Skeletal muscle cell (primary cell): Measurements from ENCODE around the gene ZNF524.
A peak's percentile ranks its signal among the peaks of the same experiment; 100 is the strongest.

Experiments used
- DNase-seq: peaks from one replicate; pipeline ENCODE4 v3.0.0-alpha.2; 2010; ENCODE audit warnings: low read depth
- H3K4me3 ChIP-seq: 2 replicates; pipeline ENCODE4 v1.5.1; 2011; ENCODE audit warnings: low read depth, mild to moderate bottlenecking, control low read depth, low read length, moderate library complexity

The ZNF524 gene

DNA sequence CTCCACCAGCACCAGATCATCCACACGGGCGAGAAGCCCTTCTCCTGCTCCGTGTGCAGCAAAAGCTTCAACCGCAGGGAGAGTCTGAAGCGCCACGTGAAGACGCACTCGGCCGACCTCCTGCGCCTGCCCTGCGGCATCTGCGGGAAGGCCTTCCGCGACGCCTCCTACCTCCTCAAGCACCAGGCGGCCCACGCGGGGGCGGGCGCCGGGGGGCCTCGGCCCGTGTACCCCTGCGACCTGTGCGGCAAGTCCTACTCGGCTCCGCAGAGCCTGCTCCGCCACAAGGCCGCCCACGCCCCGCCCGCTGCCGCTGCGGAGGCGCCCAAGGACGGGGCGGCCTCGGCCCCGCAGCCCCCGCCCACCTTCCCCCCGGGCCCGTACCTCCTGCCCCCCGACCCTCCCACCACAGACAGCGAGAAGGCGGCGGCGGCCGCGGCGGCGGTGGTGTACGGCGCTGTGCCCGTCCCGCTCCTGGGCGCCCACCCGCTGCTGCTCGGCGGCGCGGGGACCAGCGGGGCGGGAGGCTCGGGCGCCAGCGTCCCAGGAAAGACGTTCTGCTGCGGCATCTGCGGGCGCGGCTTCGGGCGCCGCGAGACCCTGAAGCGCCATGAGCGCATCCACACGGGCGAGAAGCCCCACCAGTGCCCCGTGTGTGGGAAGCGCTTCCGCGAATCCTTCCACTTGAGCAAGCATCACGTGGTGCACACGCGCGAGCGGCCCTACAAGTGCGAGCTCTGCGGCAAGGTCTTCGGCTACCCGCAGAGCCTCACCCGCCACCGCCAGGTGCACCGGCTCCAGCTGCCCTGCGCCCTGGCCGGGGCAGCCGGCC is 14.8 kb downstream of the ZNF524 start:
- no peak for DNase-seq
- no peak overlapping the region for H3K4me3 ChIP-seq

GRCh38 chr19:55615543-55616394 is 15.7 kb downstream of the ZNF524 start:
- no peak overlapping the region for H3K4me3 ChIP-seq
- DNase-seq, result no peak

GRCh38 chr19:55616395-55616875 is 16.3 kb downstream of the ZNF524 start:
- H3K4me3 ChIP-seq, result no peak overlapping the region
- no peak for DNase-seq

- H3K4me3 ChIP-seq, result no peak overlapping the region
Observed at GRCh38 chr19:55617426-55617825, 17.3 kb downstream of the ZNF524 start.

DNA sequence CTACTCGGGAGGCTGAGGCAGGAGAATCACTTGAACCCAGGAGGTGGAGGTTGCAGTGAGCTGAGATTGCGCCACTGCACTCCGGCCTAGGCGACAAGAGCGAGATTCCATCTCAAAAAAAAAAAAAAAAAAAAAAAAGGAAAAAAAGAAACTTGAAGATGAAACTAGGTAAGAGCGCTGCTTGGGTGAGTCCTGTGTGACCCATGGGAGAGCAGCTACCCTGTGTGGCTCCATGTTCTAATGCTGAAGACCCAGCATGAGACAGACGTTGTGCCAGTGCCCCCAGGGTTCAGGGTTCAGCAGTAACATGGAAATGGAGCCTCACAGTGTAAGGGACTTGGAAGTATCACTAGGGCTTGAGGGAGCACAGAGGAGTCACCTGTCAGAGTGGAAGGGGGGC is 18.3 kb downstream of the ZNF524 start:
- DNase-seq, result no peak

More at GRCh38 chr19:55617426-55617825, 17.3 kb downstream of the ZNF524 start:
- no peak for DNase-seq

DNA sequence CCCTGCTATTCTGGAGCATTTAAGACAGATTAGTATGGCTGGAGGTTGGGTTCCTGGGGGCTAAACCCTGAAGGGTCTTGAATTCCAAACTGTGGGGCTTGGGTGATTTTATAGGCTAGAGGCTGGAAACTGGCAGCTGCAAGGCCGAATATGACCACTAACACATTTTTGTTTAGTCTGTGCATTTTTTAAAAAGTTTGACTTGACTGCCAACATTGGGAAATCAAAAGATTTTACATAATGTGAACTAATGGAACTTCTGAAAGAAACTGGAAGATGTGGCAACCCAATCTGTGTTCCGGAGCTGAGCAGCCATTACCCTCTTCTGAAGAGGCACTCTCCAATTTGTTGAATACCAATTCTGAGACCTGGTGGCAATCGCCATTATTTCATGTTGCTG is 19.2 kb downstream of the ZNF524 start:
- no peak overlapping the region for H3K4me3 ChIP-seq

More for the DNA sequence above, 18.3 kb downstream of the ZNF524 start:
- no peak overlapping the region for H3K4me3 ChIP-seq

DNA sequence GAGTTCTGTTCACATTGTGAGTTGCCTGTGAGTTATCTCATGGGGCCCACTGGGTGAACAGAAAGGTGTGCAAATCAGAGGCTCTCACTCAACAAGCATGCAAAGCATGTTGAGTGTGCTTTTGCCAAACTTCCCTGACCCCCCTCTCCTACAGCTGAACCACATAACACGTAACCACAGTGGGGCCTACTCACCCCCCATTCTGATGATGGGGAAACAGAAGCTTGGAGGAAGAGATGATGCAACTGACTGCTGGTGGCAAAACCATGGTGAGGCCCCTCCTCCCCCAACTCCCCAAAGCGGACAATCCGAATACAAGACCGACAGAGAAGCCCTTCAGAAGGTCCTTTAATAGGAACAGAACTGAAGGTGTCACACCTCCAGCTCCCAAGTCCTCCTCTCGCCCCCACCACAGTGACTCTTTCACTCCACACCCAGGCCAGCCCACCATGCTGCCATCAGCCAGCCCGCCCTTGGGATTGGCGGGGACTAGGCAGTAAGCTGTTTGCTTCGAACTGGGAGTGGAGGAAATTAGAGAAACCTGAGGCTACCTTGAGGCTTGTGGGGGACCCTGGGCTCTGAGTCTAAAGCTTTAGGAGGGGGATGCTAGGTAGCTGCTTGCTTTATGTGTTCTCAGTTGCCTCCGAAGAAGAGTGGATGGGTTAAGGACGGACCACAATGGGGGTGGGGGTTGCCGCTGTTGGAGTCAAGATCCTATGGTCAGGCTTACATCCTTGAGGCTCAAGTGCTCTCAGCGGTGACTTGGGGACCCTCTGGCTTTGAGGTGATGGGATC is 20.5 kb downstream of the ZNF524 start:
- DNase-seq, result no peak
- no peak overlapping the region for H3K4me3 ChIP-seq

More for the DNA sequence above, 19.2 kb downstream of the ZNF524 start:
- DNase-seq, result no peak

- H3K4me3 ChIP-seq, result no peak overlapping the region
- no peak for DNase-seq
Observed at GRCh38 chr19:55621205-55621672, 21.2 kb downstream of the ZNF524 start.

DNA sequence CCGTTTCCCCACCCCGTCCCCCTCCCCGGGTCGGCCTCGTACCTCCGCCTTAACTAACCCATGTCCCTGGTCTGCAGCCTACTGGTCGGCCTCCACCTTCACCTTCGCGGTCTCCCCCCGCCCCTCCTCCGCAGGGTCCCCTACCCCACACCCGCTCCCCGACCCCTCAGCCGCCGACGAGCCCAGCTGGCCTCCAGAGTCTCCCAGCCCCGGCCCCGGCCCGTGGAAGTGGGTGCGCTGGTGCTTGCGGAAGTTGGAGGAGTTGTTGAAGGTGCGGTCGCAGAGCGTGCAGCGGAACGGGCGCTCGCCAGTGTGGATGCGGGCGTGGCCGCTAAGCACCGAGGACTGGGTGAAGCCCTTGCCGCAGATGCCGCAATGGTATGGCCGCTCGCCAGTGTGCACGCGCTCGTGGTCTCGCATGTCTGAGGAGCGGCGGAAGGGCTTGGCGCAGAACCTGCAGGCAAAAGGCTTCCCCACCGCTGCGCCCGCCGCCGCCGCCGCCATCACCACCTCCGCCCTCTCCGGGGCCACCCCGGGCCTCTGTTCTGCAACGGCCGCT is 21.7 kb downstream of the ZNF524 start:
- no peak for DNase-seq
- no peak overlapping the region for H3K4me3 ChIP-seq

- no peak for DNase-seq
- H3K4me3 ChIP-seq, result no peak overlapping the region
Observed at GRCh38 chr19:55622242-55622969, 22.3 kb downstream of the ZNF524 start.

GRCh38 chr19:55623130-55623529 is 23.0 kb downstream of the ZNF524 start:
- no peak for DNase-seq
- H3K4me3 ChIP-seq, result no peak overlapping the region

DNA sequence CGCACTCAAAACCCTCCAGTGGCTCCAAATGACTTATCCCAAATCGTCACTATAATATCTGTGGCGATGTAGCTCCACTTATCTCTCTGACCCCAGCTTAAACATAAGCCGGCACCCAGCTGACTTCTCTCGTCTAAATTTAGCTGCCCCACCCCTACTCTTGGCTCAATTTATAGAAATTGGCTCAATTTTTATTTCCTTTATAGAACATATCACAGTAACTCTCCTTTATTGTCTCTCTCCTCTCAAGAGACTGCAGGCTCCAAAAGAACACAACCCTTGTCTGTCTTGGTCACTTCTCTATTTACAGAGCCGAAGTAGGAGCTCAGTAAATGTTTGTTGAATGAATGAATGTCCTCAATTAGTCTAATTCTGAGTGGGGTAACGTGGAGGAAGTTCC is 23.5 kb downstream of the ZNF524 start:
- no peak for DNase-seq
- peak overlapping the region; percentile 34 for H3K4me3 ChIP-seq

GRCh38 chr19:55624109-55625003 is 24.3 kb downstream of the ZNF524 start, which contains the start of gene ZNF784:
TSS of gene ZNF784 (minus strand) at chr19:55624566. CDS start at chr19:55624561, 5 bp downstream.
- peak within 1 kb of the TSS; percentile 61 for H3K4me3 ChIP-seq
- peak; percentile 62 for DNase-seq

- H3K4me3 ChIP-seq, result peak overlapping the region; percentile 61
- no peak for DNase-seq
Observed at GRCh38 chr19:55625004-55625326, 24.9 kb downstream of the ZNF524 start.

GRCh38 chr19:55626350-55626749 is 26.3 kb downstream of the ZNF524 start:
- H3K4me3 ChIP-seq, result no peak overlapping the region
- DNase-seq, result no peak

GRCh38 chr19:55632463-55632834 is 32.4 kb downstream of the ZNF524 start:
- H3K4me3 ChIP-seq, result no peak overlapping the region
- DNase-seq, result peak; percentile 81

DNA sequence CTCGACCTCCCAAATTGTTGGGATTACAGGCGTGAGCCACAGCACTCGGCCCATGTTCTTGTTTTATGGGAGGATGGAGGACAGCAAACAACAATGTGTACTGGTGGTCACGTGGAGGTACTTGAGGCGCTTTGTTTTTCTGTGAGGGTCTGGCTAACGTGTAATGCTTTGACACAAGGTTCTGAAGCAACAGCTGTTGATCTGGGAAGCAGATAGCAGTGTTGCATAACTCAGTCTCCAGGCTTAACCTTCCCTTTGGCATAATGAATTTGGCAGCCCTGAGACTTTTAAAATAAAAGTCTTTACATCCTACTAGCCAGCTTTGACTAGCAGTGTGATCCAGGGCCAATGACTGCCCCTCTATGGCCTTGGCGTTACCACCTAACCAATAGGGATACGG is 33.8 kb downstream of the ZNF524 start:
- H3K4me3 ChIP-seq, result no peak overlapping the region
- DNase-seq, result no peak

DNA sequence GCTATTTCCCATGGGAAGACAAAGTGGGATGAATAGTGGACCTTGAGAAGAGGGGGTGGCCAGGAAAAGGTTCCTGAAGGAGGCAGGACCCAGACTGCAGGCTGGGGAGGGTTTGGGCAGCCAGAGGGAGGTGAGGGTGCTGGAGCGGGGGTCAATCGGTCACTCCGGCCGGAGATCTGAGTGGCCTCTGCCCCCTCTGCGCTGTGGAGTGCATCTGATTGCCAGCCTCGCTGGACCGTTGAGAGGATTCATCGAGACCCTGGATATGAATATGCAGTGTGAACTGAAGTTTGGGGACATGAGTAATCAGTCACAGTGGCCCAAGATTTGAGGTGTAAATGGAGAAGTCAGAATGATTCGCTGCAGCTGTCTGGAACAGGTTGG is 35.2 kb downstream of the ZNF524 start:
- no peak for DNase-seq
- H3K4me3 ChIP-seq, result peak overlapping the region; percentile 100
